Activated CD8-positive, alpha-beta memory T cell treated with anti-CD3 and anti-CD28 coated beads for 36 hours (primary cell): Measurements from ENCODE around the gene CREBL2. TPM values are rescaled to one million over a fixed set of nuclear protein-coding genes. Genes with fewer than 3 reads are reported as not detected.

Source experiments
- CTCF ChIA-PET: fragments of 350-600 bp; sonication (Branson Sonifier 250); formaldehyde crosslinking; loops from one replicate; lab custom pipeline; 2021; ENCODE audit warnings: antibody characterized with exemption; lab: Charles Lee
- POLR2A ChIA-PET: fragments of 350-600 bp; sonication (Branson Sonifier 250); formaldehyde crosslinking; loops from one replicate; lab custom pipeline; 2021; ENCODE audit warnings: antibody characterized with exemption; lab: Charles Lee
- total RNA-seq, 2 experiments: library from RNA; stranded (reverse); gene quantifications; one replicate each; pipeline ENCODE4 v1.2.3, GENCODE V29; 2021

CREBL2 gene
- total RNA-seq, 2 experiments from 2014 or later: 20.2 to 20.5 TPM

- ChIA-PET CTCF (interaction anchor here (1.1 kb wide), 1 partner anchor 50 kb away, joined by 3 read pairs; no protein-coding TSS in a partner anchor), POLR2A (no interaction called here)
These were observed 74.8 kb downstream of the CREBL2 start for GRCh38 chr12:12686472-12686871.

- POLR2A ChIA-PET: no interaction called here
- CTCF ChIA-PET: no interaction called here
These were observed 75.2 kb downstream of the CREBL2 start for GRCh38 chr12:12686925-12687324.

- CTCF ChIA-PET: no interaction called here
- POLR2A ChIA-PET: no interaction called here
These were observed 78.1 kb downstream of the CREBL2 start for GRCh38 chr12:12689647-12690300.

GRCh38 chr12:12691549-12691948 lies 79.9 kb downstream of the CREBL2 start:
- ChIA-PET POLR2A (no interaction called here), CTCF (no interaction called here)

GRCh38 chr12:12693111-12693671 lies 81.5 kb downstream of the CREBL2 start:
- ChIA-PET POLR2A (interaction anchor here (0.6 to 1.1 kb wide), 2 partner anchors 12 to 72 kb away, joined by 4 to 14 read pairs; no protein-coding TSS in a partner anchor), CTCF (no interaction called here)

Other genes with a start within 250 kb of the CREBL2 start
- 10 to 100 TPM; 37.1 to 39.4 TPM for gene DUSP16, start 49.0 kb upstream of the CREBL2 start, total RNA-seq
- 10 to 100 TPM in 1 of 2 experiments, 1 to 10 TPM in 1; 10.0 to 10.6 TPM for gene GPR19, start 84.3 kb downstream of the CREBL2 start, total RNA-seq
- 10 to 100 TPM; 33.5 to 33.8 TPM for gene CDKN1B, start 105.5 kb downstream of the CREBL2 start, total RNA-seq
- 1 to 10 TPM; 2.6 to 2.7 TPM for gene APOLD1, start 173.8 kb downstream of the CREBL2 start, total RNA-seq
- gene DDX47, start 201.5 kb downstream of the CREBL2 start, total RNA-seq: 100 to 1,000 TPM; 101 to 103 TPM